Retinal pigment epithelial cell (primary cell): ENCODE data around the gene GPR12.

Source experiments
- DNase-seq: peaks from one replicate; pipeline ENCODE4 v3.0.0-alpha.2; 2010; ENCODE audit warnings: low read depth
- H3K4me3 ChIP-seq: 2 replicates; pipeline ENCODE4 v1.5.1; 2011; ENCODE audit warnings: mild to moderate bottlenecking, low read length, control low read depth, moderate library complexity
- CTCF ChIP-seq: conservative IDR thresholded peaks from 2 replicates; pipeline ENCODE4 v1.5.1; 2011; ENCODE audit warnings: low read depth, low read length, control low read depth, inconsistent platforms

GPR12 gene

GRCh38 chr13:26716984-26717383, 43.6 kb downstream of the GPR12 start:
- H3K4me3 ChIP-seq: no peak overlapping the region
- no peak for TF ChIP-seq CTCF
- DNase-seq: no peak

DNA sequence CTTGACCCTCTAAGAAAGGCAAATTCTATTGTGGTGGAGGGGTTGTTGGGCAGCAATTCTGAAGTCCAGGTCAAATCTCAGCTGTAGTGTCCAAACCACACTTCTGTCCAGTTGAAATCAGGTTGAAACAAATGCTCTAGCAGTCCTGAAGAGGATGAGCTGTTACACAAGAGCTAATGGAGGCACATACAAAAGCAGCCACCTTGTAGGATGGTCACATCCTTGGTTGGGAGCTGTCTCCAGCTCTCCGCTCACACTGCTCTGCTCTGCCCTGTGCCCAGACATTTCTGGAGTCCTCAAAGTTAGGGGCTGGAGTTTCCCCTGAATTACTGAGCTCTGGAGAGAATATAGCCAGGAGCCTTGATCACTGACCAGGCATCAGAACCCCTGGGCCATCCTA, 47.2 kb downstream of the GPR12 start:
- DNase-seq: no peak
- H3K4me3 ChIP-seq: no peak overlapping the region
- no peak for TF ChIP-seq CTCF

- no peak for DNase-seq
- H3K4me3 ChIP-seq: no peak overlapping the region
- TF ChIP-seq CTCF: no peak
These were observed 49.4 kb downstream of the GPR12 start for GRCh38 chr13:26711211-26711610.

DNA sequence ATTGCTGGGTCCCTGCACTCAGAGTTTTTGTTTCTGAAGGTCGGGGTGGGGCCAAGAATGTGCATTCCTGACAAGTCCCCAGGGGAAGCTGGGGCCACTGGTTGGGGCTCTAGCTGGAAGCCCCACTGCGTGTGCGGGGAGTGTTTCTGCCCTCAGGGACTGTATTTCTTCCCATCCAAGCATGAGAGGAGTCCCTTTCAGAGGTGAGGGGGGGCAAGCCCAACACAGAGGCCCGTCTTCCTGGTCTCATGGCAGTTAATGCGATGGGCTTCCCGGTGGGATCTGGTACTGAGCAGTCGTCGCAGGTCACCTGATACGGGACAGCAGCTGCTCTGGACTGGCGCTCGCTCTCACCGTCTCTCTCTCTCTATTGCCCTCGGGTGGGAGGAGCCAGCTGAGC, 50.4 kb downstream of the GPR12 start:
- H3K4me3 ChIP-seq: no peak overlapping the region
- DNase-seq: no peak

DNA sequence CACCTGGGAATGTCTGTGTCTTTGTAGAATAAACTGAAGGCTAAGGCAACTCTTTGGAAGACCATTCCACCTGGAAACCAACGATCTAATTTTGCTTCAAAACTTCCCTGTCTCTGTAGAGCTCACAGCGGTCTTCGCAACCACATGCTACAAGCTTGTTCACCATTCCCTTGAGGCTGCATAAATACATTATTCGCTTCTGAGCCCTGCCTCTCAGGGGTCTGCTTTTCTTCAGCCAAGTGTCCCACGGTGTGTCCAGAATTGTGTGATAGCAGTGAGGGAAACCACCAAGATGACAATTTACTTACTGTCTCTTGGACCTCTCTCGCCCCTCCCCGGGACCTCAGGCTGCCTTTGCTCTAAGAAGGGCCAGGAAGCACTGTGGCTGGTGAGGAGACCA, 51.1 kb downstream of the GPR12 start:
- TF ChIP-seq CTCF: no peak
- no peak overlapping the region for H3K4me3 ChIP-seq
- no peak for DNase-seq

More for the DNA sequence above, 50.4 kb downstream of the GPR12 start:
- TF ChIP-seq CTCF: no peak

- DNase-seq: no peak
- H3K4me3 ChIP-seq: no peak overlapping the region
- TF ChIP-seq CTCF: no peak
These were observed 52.6 kb downstream of the GPR12 start for GRCh38 chr13:26708007-26708297.

DNA sequence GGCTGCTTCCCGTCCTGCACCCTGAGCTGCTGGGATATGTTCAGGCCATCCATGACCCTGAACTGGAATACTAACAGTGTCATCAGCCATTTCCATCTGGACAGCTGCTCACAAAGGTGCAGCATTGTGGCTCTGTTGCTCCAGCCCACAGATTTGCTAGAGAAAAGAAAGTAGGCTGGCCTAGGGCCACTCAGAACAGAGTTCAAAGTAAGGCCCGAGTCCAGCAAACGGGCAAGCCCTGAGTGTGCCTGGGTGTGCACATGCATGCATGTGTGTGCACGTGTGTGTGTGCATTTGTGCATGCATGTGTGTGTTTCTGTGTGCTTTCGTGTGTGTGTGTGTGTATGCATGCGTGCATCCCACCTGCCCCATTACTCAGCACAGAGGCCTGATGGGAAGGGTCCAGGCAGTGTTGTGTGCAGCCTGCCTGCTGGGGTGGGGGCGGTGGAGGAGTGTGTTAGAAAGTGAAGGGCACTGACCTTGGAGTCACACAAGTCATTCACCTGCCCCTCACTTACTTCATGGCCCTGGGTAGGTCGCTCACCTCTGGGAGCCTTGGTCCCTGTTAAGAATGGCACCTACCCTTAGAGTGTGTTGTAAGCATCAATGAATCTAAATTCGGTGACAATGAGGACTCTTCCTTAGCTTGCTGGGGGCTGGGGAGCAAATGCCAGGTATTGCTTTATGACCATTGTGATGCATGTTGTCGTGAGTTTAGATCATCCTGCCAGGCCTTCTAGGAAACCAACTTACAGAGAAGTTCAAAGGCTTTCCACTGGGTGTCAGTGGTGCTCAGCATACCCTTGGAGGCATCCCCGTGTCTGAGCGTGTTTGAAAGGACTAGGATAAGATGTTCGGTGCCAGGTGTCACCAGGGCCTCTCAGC, 53.2 kb downstream of the GPR12 start:
- TF ChIP-seq CTCF: peak; percentile 68
- no peak for DNase-seq
- no peak overlapping the region for H3K4me3 ChIP-seq
